PC-9 (cell line): ENCODE measurements around the gene IMPG1. TPM values are rescaled to one million over a fixed set of nuclear protein-coding genes. Genes with fewer than 3 reads are reported as not detected.

Experiments used
- BruUV-seq: library from RNA; stranded (reverse); fragments of 400-500 nt; replicated peaks from 2 replicates; lab custom pipeline; 2021; lab: Mats Ljungman, UMichigan
- CTCF ChIA-PET: fragments of 300-600 bp; sonication (Branson Sonifier 250); formaldehyde crosslinking; loops from one replicate; lab custom pipeline; 2022; ENCODE audit warnings: antibody characterized with exemption; lab: Charles Lee
- POLR2A ChIA-PET: fragments of 300-600 bp; sonication (Branson Sonifier 250); formaldehyde crosslinking; loops from one replicate; lab custom pipeline; 2022; ENCODE audit warnings: antibody characterized with exemption; ENCODE audit not compliant: unreplicated experiment; lab: Charles Lee
- DNase-seq, 2 experiments: peaks; one replicate each; pipeline versions ENCODE4 v3.0.0 to v3.0.0-alpha.2; 2015 to 2022; ENCODE audit warnings: mixed read lengths in 1 of 2
- H2AFZ ChIP-seq: fragments of 200-600 bp; sonication (generic); 2 replicates; pipeline ENCODE4 v1.8.1; 2017; ENCODE audit warnings: antibody characterized with exemption
- H3F3A ChIP-seq: fragments of 200-600 bp; sonication (generic); 2 replicates; pipeline ENCODE4 v1.8.1; 2017; ENCODE audit warnings: antibody characterized with exemption, mild to moderate bottlenecking, low read depth; ENCODE audit not compliant: insufficient read depth
- H3K27ac ChIP-seq: fragments of 200-600 bp; sonication (generic); 2 replicates; pipeline ENCODE4 v1.6.1; 2016; ENCODE audit warnings: mixed run types
- H3K27me3 ChIP-seq: fragments of 200-600 bp; sonication (generic); 2 replicates; pipeline ENCODE4 v1.6.1; 2016; ENCODE audit warnings: low read depth, mixed run types; ENCODE audit not compliant: insufficient read depth
- H3K36me3 ChIP-seq: fragments of 200-600 bp; sonication (generic); 2 replicates; pipeline ENCODE4 v1.6.1; 2016; ENCODE audit warnings: low read depth, mixed run types
- H3K4me1 ChIP-seq: fragments of 200-600 bp; sonication (generic); replicated peaks from 2 replicates; pipeline ENCODE4 v1.6.1; 2016; ENCODE audit warnings: mixed run types; ENCODE audit not compliant: insufficient read depth
- H3K4me2 ChIP-seq: fragments of 200-600 bp; sonication (generic); 2 replicates; pipeline ENCODE4 v1.6.1; 2017; ENCODE audit warnings: mixed run types
- H3K4me3 ChIP-seq: fragments of 200-600 bp; sonication (generic); 2 replicates; pipeline ENCODE4 v1.6.1; 2016; ENCODE audit warnings: mixed run types
- H3K79me2 ChIP-seq: fragments of 200-600 bp; sonication (generic); 2 replicates; pipeline ENCODE4 v1.6.1; 2017; ENCODE audit warnings: low read depth, mixed run types
- H3K9me2 ChIP-seq: fragments of 200-600 bp; sonication (generic); 2 replicates; pipeline ENCODE4 v1.8.1; 2017; ENCODE audit warnings: mild to moderate bottlenecking; ENCODE audit not compliant: insufficient read depth
- H3K9me3 ChIP-seq: fragments of 200-600 bp; sonication (generic); 2 replicates; pipeline ENCODE4 v1.8.1; 2016; ENCODE audit warnings: low read depth; ENCODE audit not compliant: insufficient read depth
- H4K20me1 ChIP-seq: fragments of 200-600 bp; sonication (generic); 2 replicates; pipeline ENCODE4 v1.8.1; 2017; ENCODE audit not compliant: insufficient read depth
- CTCF ChIP-seq: fragments of 200-600 bp; sonication (generic); conservative IDR thresholded peaks from 2 replicates; pipeline ENCODE4 v1.6.1; 2017; ENCODE audit warnings: mixed run types, antibody characterized with exemption, mild to moderate bottlenecking, moderate library complexity
- EZH2 ChIP-seq: fragments of 200-600 bp; sonication (generic); IDR thresholded peaks from 2 replicates; pipeline ENCODE4 v1.8.0; 2017; ENCODE audit warnings: antibody characterized with exemption, low read depth
- intact Hi-C: fragments of 100-400 bp; cut with micrococcal nuclease; formaldehyde crosslinking; loops from one replicate; pipeline ENCODE4 v1.10.0; 2022; ENCODE audit not compliant: unreplicated experiment
- total RNA-seq: library from RNA; stranded (reverse); gene quantifications from 2 replicates; pipeline ENCODE4 v1.2.3, GENCODE V29; 2021

Gene IMPG1
- total RNA-seq, 1 experiment from 2014 or later, result not detected

GRCh38 chr6:76035713-76036112 is 36.7 kb downstream of the IMPG1 start:
- intact Hi-C loops, result no loop called here
- no TSS peak for BruUV-seq

DNA sequence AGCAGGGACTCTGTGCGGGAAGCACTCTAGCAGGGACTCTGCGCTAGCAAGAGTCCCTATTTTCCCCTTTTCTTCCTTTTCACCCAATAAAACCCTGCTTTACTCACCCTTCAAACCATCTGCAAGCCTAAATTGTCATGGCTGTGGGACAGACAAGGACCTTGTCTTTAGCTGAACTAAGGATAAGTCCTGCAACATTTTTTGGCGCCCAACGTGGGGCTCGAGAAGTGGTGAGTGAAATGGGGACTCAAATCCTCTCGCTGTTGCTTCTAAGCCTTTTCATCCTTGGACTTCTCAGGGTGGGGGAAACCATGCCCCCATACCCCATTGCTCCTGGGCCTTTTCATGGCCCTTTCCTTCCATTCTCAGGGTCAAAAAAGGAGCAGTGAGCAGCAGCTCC is 46.4 kb downstream of the IMPG1 start:
- H3K4me3 ChIP-seq, result no peak overlapping the region
- H3K9me3 ChIP-seq, result no peaks in the 10 kb centered on the region
- H3K4me2 ChIP-seq, result no peak overlapping the region
- BruUV-seq, result no TSS peak
- no peaks in the 10 kb centered on the region for H3F3A ChIP-seq
- no peak overlapping the region for H2AFZ ChIP-seq
- intact Hi-C loops, result no loop called here
- H3K9me2 ChIP-seq, result no peaks in the 10 kb centered on the region
- no peak for DNase-seq
- H3K27ac ChIP-seq, result no peak overlapping the region
- no peaks in the 10 kb centered on the region for H3K79me2 ChIP-seq
- H3K4me1 ChIP-seq, result no peaks in the 10 kb centered on the region
- H3K36me3 ChIP-seq, result no peaks in the 10 kb centered on the region
- ChIA-PET POLR2A (no interaction called here), CTCF (no interaction called here)
- H4K20me1 ChIP-seq, result no peaks in the 10 kb centered on the region
- TF ChIP-seq EZH2, result no peak
- no peak for TF ChIP-seq CTCF
- no peaks in the 10 kb centered on the region for H3K27me3 ChIP-seq

More at GRCh38 chr6:76035713-76036112, 36.7 kb downstream of the IMPG1 start:
- Histone ChIP-seq H3K9me2 (no peaks in the 10 kb centered on the region), H3K79me2 (no peaks in the 10 kb centered on the region), H3K4me2 (no peak overlapping the region), H3K4me1 (no peaks in the 10 kb centered on the region), H3F3A (no peaks in the 10 kb centered on the region), H3K9me3 (no peaks in the 10 kb centered on the region), H3K4me3 (no peak overlapping the region), H4K20me1 (no peaks in the 10 kb centered on the region), H3K27me3 (no peaks in the 10 kb centered on the region), H3K36me3 (no peaks in the 10 kb centered on the region), H3K27ac (no peak overlapping the region), H2AFZ (no peak overlapping the region)
- TF ChIP-seq CTCF (no peak), EZH2 (no peak)
- no peak for DNase-seq
- CTCF ChIA-PET, result no interaction called here
- POLR2A ChIA-PET, result no interaction called here

DNA sequence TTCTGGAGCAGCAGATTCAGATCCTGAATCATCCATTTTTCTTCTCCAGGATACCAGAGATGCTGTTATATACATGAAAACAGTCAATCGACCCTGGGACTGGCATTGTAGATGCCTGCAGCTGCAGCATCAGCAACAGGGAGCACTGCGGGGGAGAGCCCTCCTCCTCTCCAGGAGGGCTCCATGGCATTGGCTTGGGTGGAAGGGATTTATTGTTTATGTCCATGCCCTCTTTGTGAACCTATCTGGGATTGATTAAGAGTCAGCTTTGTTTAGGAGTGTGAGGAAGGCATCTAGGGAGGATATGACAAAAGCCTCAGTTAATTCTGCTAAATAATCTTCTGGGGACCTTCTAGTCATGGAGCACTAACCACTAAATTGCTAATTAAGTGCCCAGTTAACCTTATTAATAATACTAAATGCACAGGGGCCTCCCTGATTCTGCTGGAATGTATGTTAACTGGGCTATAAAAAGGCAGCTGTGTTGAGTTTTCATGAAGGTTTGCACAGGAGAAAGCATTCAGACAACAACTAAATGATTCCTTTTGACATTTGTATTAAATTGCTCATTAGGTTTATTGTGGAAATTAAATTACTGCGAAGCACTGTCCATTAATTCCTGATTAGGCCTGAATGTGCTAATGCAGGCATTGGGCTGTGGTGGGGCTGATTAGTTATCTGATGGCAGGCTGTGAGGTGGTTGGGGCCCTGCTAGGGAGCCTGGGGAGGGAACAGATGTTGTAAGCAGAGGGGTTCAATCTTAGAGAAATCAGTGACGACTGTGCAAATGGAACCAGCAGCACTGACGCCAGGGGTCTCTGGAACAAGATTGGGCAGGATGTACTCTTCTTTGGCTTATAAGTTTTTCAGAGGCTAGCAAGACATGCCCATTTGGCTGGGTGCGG is 57.6 kb downstream of the IMPG1 start:
- TF ChIP-seq CTCF (no peak), EZH2 (no peak)
- Histone ChIP-seq H3K4me3 (no peak overlapping the region), H4K20me1 (no peaks in the 10 kb centered on the region), H3K9me2 (no peaks in the 10 kb centered on the region), H3K36me3 (no peaks in the 10 kb centered on the region), H3K27me3 (no peaks in the 10 kb centered on the region), H2AFZ (no peak overlapping the region), H3K79me2 (no peaks in the 10 kb centered on the region), H3F3A (no peaks in the 10 kb centered on the region), H3K9me3 (no peaks in the 10 kb centered on the region), H3K4me2 (no peak overlapping the region), H3K4me1 (no peaks in the 10 kb centered on the region), H3K27ac (no peak overlapping the region)
- CTCF ChIA-PET, result no interaction called here
- no peak for DNase-seq
- POLR2A ChIA-PET, result no interaction called here
- intact Hi-C loops, result no loop called here
- no TSS peak for BruUV-seq
